ENCODE data around the gene CR1. TPM values are rescaled to one million over a fixed set of nuclear protein-coding genes. Genes with fewer than 3 reads are reported as not detected.
"Not testable (repeated sequence)": the region's sequence is repeated elsewhere in the genome, so short reads cannot be mapped to it uniquely, and the experiment has no call there.

CR1 gene
- total RNA-seq, 1 donor = not detected

GRCh38 chr1:207673399-207673798 lies 177.4 kb downstream of the CR1 start:
- no peak overlapping the region for H3K4me3 ChIP-seq (ENCODE audit: low read depth, low read length)
- no peak for DNase-seq (ENCODE audit: low read depth)
- TF ChIP-seq CTCF (IDR thresholded peaks at IDR 0.05; ENCODE audit: insufficient read depth, low read depth, low read length) = no peak

- no peak overlapping the region for H3K4me3 ChIP-seq (ENCODE audit: low read depth, low read length)
- no peak for DNase-seq (ENCODE audit: low read depth)
- no peak for TF ChIP-seq CTCF (IDR thresholded peaks at IDR 0.05; ENCODE audit: insufficient read depth, low read depth, low read length)
Measured at GRCh38 chr1:207676153-207676552, 180.2 kb downstream of the CR1 start.

- DNase-seq (ENCODE audit: low read depth) = peak; percentile 86
- H3K4me3 ChIP-seq (ENCODE audit: low read depth, low read length) = not testable (repeated sequence)
Measured at GRCh38 chr1:207680590-207681388, 184.8 kb downstream of the CR1 start.

- not testable (repeated sequence) for H3K4me3 ChIP-seq (ENCODE audit: low read depth, low read length); DNase-seq (ENCODE audit: low read depth)
Measured at GRCh38 chr1:207682872-207683434, 187.0 kb downstream of the CR1 start.

- DNase-seq (ENCODE audit: low read depth) = not testable (repeated sequence)
Measured at GRCh38 chr1:207690551-207690950, 194.6 kb downstream of the CR1 start.

GRCh38 chr1:207691010-207691409 lies 195.1 kb downstream of the CR1 start:
- H3K4me3 ChIP-seq (ENCODE audit: low read depth, low read length) = no peak overlapping the region
- DNase-seq (ENCODE audit: low read depth) = no peak
- TF ChIP-seq CTCF (IDR thresholded peaks at IDR 0.05; ENCODE audit: insufficient read depth, low read depth, low read length) = no peak

More at GRCh38 chr1:207690551-207690950, 194.6 kb downstream of the CR1 start:
- not testable (repeated sequence) for H3K4me3 ChIP-seq (ENCODE audit: low read depth, low read length)

Other genes with a start within 250 kb of the CR1 start
- gene CD55, start 174.5 kb upstream of the CR1 start, total RNA-seq = 29.4 and 43.5 TPM in 2 replicates
- gene CR2, start 41.8 kb upstream of the CR1 start, total RNA-seq = not detected in 2 replicates
- gene CR1L, start 149.0 kb downstream of the CR1 start, total RNA-seq = not detected in 2 replicates

All from fibroblast of villous mesenchyme (primary cell).